H1 (cell line): ENCODE measurements around the gene OLA1. TPM values are rescaled to one million over a fixed set of nuclear protein-coding genes. Genes with fewer than 3 reads are reported as not detected.

Source experiments
- CTCF ChIA-PET: fragments of 300-600 bp; sonication (Branson Sonifier 250); formaldehyde crosslinking; loops from one replicate; lab custom pipeline; 2021; ENCODE audit not compliant: partially characterized antibody; lab: Charles Lee
- POLR2A ChIA-PET: fragments of 300-600 bp; sonication (Branson Sonifier 250); formaldehyde crosslinking; loops from one replicate; lab custom pipeline; 2021; ENCODE audit warnings: inconsistent platforms; ENCODE audit not compliant: partially characterized antibody; lab: Charles Lee
- DNase-seq, 2 experiments: peaks; one replicate each; pipeline versions ENCODE4 v3.0.0 to v3.0.0-alpha.2; 2010 to 2022; ENCODE audit warnings: low spot score in 2 of 2, low read depth in 1 of 2, mixed read lengths in 1 of 2
- FAIRE-seq: peaks from 2 replicates; lab custom pipeline; 2011; peaks lifted over from hg19 to GRCh38; lab: Jason Lieb, UNC
- H2AFZ ChIP-seq: 2 replicates; pipeline ENCODE4 v1.8.1; 2012; ENCODE audit warnings: low read length, inconsistent platforms
- H2AK5ac ChIP-seq: 2 replicates; pipeline ENCODE4 v1.6.1; 2013; ENCODE audit warnings: low read depth, low read length
- H2BK120ac ChIP-seq: replicated peaks from 2 replicates; pipeline ENCODE3; 2013; ENCODE audit warnings: low read depth, low read length, inconsistent platforms
- H2BK12ac ChIP-seq: 2 replicates; pipeline ENCODE4 v1.6.1; 2013; ENCODE audit warnings: low read depth, low read length
- H2BK15ac ChIP-seq: 2 replicates; pipeline ENCODE4 v1.6.1; 2013; ENCODE audit warnings: low read length
- H2BK20ac ChIP-seq: 2 replicates; pipeline ENCODE4 v1.6.1; 2013; ENCODE audit warnings: low read length
- H2BK5ac ChIP-seq: 2 replicates; pipeline ENCODE4 v1.6.1; 2013; ENCODE audit warnings: low read depth, low read length
- H3K14ac ChIP-seq: 2 replicates; pipeline ENCODE4 v1.6.1; 2013; ENCODE audit warnings: inconsistent platforms; ENCODE audit not compliant: insufficient read length
- H3K18ac ChIP-seq: 2 replicates; pipeline ENCODE4 v1.6.1; 2013; ENCODE audit warnings: low read length; ENCODE audit errors: extremely low read depth
- H3K23ac ChIP-seq: 2 replicates; pipeline ENCODE4 v1.6.1; 2013; ENCODE audit warnings: inconsistent platforms; ENCODE audit not compliant: insufficient read length
- H3K23me2 ChIP-seq: 2 replicates; pipeline ENCODE4 v1.6.1; 2013; ENCODE audit warnings: low read depth, low read length
- H3K27ac ChIP-seq: 2 replicates; pipeline ENCODE4 v1.6.1; 2011; ENCODE audit warnings: low read depth, low read length, inconsistent platforms
- H3K27me3 ChIP-seq, 4 experiments: replicated peaks in 1 of 4; 1 replicate in 1 of 4; 2 replicates in 3 of 4; pipeline versions ENCODE4 v1.6.1 to v1.8.1; 2011 to 2013; ENCODE audit warnings: low read length in 3 of 4, mild to moderate bottlenecking in 3 of 4, inconsistent platforms in 2 of 4, mixed read lengths in 2 of 4, moderate library complexity in 1 of 4; ENCODE audit not compliant: control insufficient read depth in 3 of 4, insufficient read depth in 3 of 4; ENCODE audit errors: extremely low read depth in 1 of 4
- H3K36me3 ChIP-seq, 4 experiments: 2 replicates each; pipeline versions ENCODE4 v1.6.1 to v1.8.1; 2011 to 2013; ENCODE audit warnings: mild to moderate bottlenecking in 4 of 4, low read length in 3 of 4, moderate library complexity in 2 of 4, control low read depth in 1 of 4, inconsistent platforms in 1 of 4; ENCODE audit not compliant: insufficient read depth in 4 of 4, control insufficient read depth in 2 of 4
- H3K4ac ChIP-seq: replicated peaks from 2 replicates; pipeline ENCODE3; 2013; ENCODE audit warnings: low read length, low read depth, mixed read lengths, inconsistent platforms; ENCODE audit not compliant: insufficient read length
- H3K4me1 ChIP-seq, 4 experiments: replicated peaks in 1 of 4; 1 replicate in 1 of 4; 2 replicates in 3 of 4; pipeline versions ENCODE4 v1.6.1 to v1.8.1; 2011 to 2013; ENCODE audit warnings: low read length in 3 of 4, inconsistent platforms in 2 of 4, mixed read lengths in 1 of 4; ENCODE audit not compliant: insufficient read depth in 4 of 4, control insufficient read depth in 3 of 4
- H3K4me2 ChIP-seq, 2 experiments: 2 replicates each; pipeline versions ENCODE4 v1.6.1 to v1.8.1; 2011 to 2013; ENCODE audit warnings: low read depth in 2 of 2, low read length in 2 of 2, control low read depth in 1 of 2, inconsistent platforms in 1 of 2, mild to moderate bottlenecking in 1 of 2; ENCODE audit not compliant: insufficient read depth in 1 of 2
- H3K4me3 ChIP-seq, 4 experiments: fragments of 200-600, 300-600 bp in 1 of 4; sonication (generic), shearing (Covaris generic), sonication (Bioruptor Twin) in 1 of 4; 2 replicates each; pipeline versions ENCODE4 v1.5.1 to v1.8.1; 2011 to 2016; ENCODE audit warnings: low read length in 4 of 4, low read depth in 3 of 4, control low read depth in 2 of 4, inconsistent platforms in 2 of 4, mild to moderate bottlenecking in 2 of 4, mixed read lengths in 1 of 4, moderate library complexity in 1 of 4; ENCODE audit not compliant: insufficient read depth in 2 of 4; ENCODE audit errors: extremely low read depth in 1 of 4
- H3K56ac ChIP-seq: replicated peaks from 2 replicates; pipeline ENCODE3; 2013; ENCODE audit warnings: low read depth, mild to moderate bottlenecking, mixed read lengths, low read length, inconsistent platforms; ENCODE audit not compliant: insufficient read length
- H3K79me1 ChIP-seq: 2 replicates; pipeline ENCODE4 v1.6.1; 2013; ENCODE audit warnings: low read depth, low read length, control low read depth
- H3K79me2 ChIP-seq, 2 experiments: 2 replicates each; pipeline versions ENCODE4 v1.6.1 to v1.8.1; 2012 to 2013; ENCODE audit warnings: low read length in 2 of 2, mild to moderate bottlenecking in 2 of 2, inconsistent platforms in 1 of 2; ENCODE audit not compliant: insufficient read depth in 2 of 2, control insufficient read depth in 1 of 2
- H3K9ac ChIP-seq, 4 experiments: replicated peaks in 1 of 4; 1 replicate in 1 of 4; 2 replicates in 3 of 4; pipeline versions ENCODE4 v1.6.1 to v1.8.1; 2011 to 2013; ENCODE audit warnings: low read depth in 3 of 4, low read length in 3 of 4, control low read depth in 2 of 4, mild to moderate bottlenecking in 2 of 4, moderate library complexity in 2 of 4, inconsistent platforms in 1 of 4; ENCODE audit errors: extremely low read depth in 1 of 4
- H3K9me3 ChIP-seq, 2 experiments: 2 replicates each; pipeline versions ENCODE4 v1.6.1 to v1.8.1; 2012 to 2013; ENCODE audit warnings: mild to moderate bottlenecking in 2 of 2, moderate library complexity in 2 of 2, control low read depth in 1 of 2, inconsistent platforms in 1 of 2, low read depth in 1 of 2, low read length in 1 of 2, mixed read lengths in 1 of 2; ENCODE audit not compliant: insufficient read depth in 2 of 2
- H4K20me1 ChIP-seq, 2 experiments: replicated peaks in 1 of 2; 2 replicates each; pipeline versions ENCODE3 to v1.8.1; 2011 to 2013; ENCODE audit warnings: inconsistent platforms in 2 of 2, low read length in 2 of 2, mild to moderate bottlenecking in 1 of 2; ENCODE audit not compliant: insufficient read depth in 2 of 2, control insufficient read depth in 1 of 2
- H4K5ac ChIP-seq: 2 replicates; pipeline ENCODE4 v1.6.1; 2013; ENCODE audit warnings: low read length, low read depth, mixed read lengths, inconsistent platforms; ENCODE audit not compliant: insufficient read length
- H4K8ac ChIP-seq: 2 replicates; pipeline ENCODE4 v1.8.0; 2013; ENCODE audit warnings: mild to moderate bottlenecking, moderate library complexity, low read length, inconsistent platforms; ENCODE audit not compliant: insufficient read depth; ENCODE audit errors: extremely low read depth
- H4K91ac ChIP-seq: replicated peaks from 2 replicates; pipeline ENCODE3; 2013; ENCODE audit warnings: low read length, mixed read lengths, inconsistent platforms; ENCODE audit not compliant: insufficient read length
- BRCA1 ChIP-seq: IDR thresholded peaks from 2 replicates; pipeline ENCODE4 v1.6.1; 2012; ENCODE audit warnings: low read depth, low read length, improper control_type of control experiment
- CHD2 ChIP-seq: IDR thresholded peaks from 2 replicates; pipeline ENCODE4 v1.6.1; 2012; ENCODE audit warnings: low read length, improper control_type of control experiment
- CTCF ChIP-seq, 3 experiments: IDR thresholded peaks; 1 replicate in 2 of 3; 2 replicates in 1 of 3; pipeline versions ENCODE4 v1.5.1 to v1.6.1; 2011; ENCODE audit warnings: low read length in 3 of 3, mild to moderate bottlenecking in 3 of 3, inconsistent platforms in 2 of 3, low read depth in 1 of 3, moderate library complexity in 1 of 3; ENCODE audit not compliant: insufficient read depth in 1 of 3; ENCODE audit errors: control extremely low read depth in 1 of 3
- WGBS, 2 experiments: shearing (Covaris generic) in 1 of 2; methylation state at CpG; one replicate each; pipeline versions ENCODE4 v1.1.6 to v1.1.7; 2013 to 2015; ENCODE audit warnings: low lambda C conversion rate in 2 of 2, mixed read lengths in 2 of 2, inconsistent platforms in 1 of 2, low coverage in 1 of 2, missing lambda C conversion rate in 1 of 2; ENCODE audit not compliant: insufficient replicate concordance in 2 of 2, insufficient coverage in 1 of 2, insufficient read length in 1 of 2; ENCODE audit errors: extremely low coverage in 1 of 2, missing lambda C conversion rate in 1 of 2; 5-methylcytosine and 5-hydroxymethylcytosine counted together
- polyA plus RNA-seq, 7 experiments: library from polyadenylated mRNA; depleted of rRNA in 3 of 7; stranded (reverse) in 5 of 7; unstranded in 2 of 7; fragments of >200 nt in 5 of 7; fragments of 200-250 nt in 2 of 7; gene quantifications; 1 replicate in 5 of 7; 2 replicates in 1 of 7; 4 replicates in 1 of 7; pipeline versions ENCODE4 v1.2.1 to v1.2.3, GENCODE V29; 2011 to 2013; ENCODE audit warnings: missing spikeins in 2 of 7, mixed read lengths in 2 of 7
- total RNA-seq: library from RNA; stranded (reverse); fragmentation: NEBNext Ultra II Directional; extraction: Animal tissue kit (Norgen Biotek cat#: 25700); gene quantifications from 2 replicates; pipeline ENCODE4 v1.2.1, GENCODE V29; 2021

Gene OLA1
- total and polyA plus RNA-seq, 2 of the 8 experiments (the other 6 are each of a cell fraction or from before 2014, with no cell fraction given): 39.3 to 158 TPM

GRCh38 chr2:174117951-174118930 is 130.1 kb downstream of the OLA1 start:
- H3K27me3 ChIP-seq: no peaks in the 10 kb centered on the region
- H3K4me2 ChIP-seq: 0 out of 4 replicates have a peak overlapping the region, but pooled peaks of 1 of the 2 experiments have one; percentile 39
- no peak overlapping the region for H3K27ac ChIP-seq
- no peaks in the 10 kb centered on the region for H3K36me3 ChIP-seq
- DNase-seq (no peak), FAIRE-seq (no peak)
- H2BK12ac ChIP-seq: no peak overlapping the region
- no peaks in the 10 kb centered on the region for H4K20me1 ChIP-seq
- ChIA-PET POLR2A (interaction anchor here (0.5 kb wide), 1 partner anchor 90 kb away, joined by 3 read pairs; no protein-coding TSS in a partner anchor), CTCF (interaction anchor here (0.8 to 1.3 kb wide), 4 partner anchors 20 to 39 kb away, joined by 3 read pairs; no protein-coding TSS in a partner anchor)
- peaks cover 2 to 28% (median 13%) of the 10 kb centered on the region in 4 experiments; a peak in 6 of 7 replicates for H3K4me1 ChIP-seq
- no peak overlapping the region; the same call in 1 of the 2 replicates for H3K18ac ChIP-seq
- H3K9me3 ChIP-seq: no peaks in the 10 kb centered on the region
- H2BK5ac ChIP-seq: no peak overlapping the region
- no peak overlapping the region for H3K4ac ChIP-seq
- H3K4me3 ChIP-seq: no peak overlapping the region
- no peak overlapping the region for H4K8ac ChIP-seq
- H3K14ac ChIP-seq: no peak overlapping the region
- no peak overlapping the region for H3K56ac ChIP-seq
- H3K79me2 ChIP-seq: no peaks in the 10 kb centered on the region
- no peak overlapping the region for H2BK20ac ChIP-seq
- no peak overlapping the region for H2AK5ac ChIP-seq
- H3K9ac ChIP-seq: no peak overlapping the region
- no peak overlapping the region for H2BK15ac ChIP-seq
- no peaks in the 10 kb centered on the region for H3K23me2 ChIP-seq
- H4K91ac ChIP-seq: no peak overlapping the region
- no peaks in the 10 kb centered on the region for H3K79me1 ChIP-seq
- no peak overlapping the region for H2BK120ac ChIP-seq
- no peak overlapping the region for H2AFZ ChIP-seq
- WGBS, 2 experiments: 72% methylated on average over 9 of the region's 9 CpGs; no CpG with 5 or more reads in 1 of the 2 experiments
- TF ChIP-seq BRCA1 (0 out of 2 replicates have a peak, but pooled peaks have one; percentile 32), CHD2 (peak; percentile 80), CTCF (IDR thresholded peaks at IDR 0.05; ENCODE audit: control extremely low read depth in 1 of 3, insufficient read depth in 1 of 3, low read depth in 1 of 3, low read length in 3 of 3) (no peak)
- no peak overlapping the region for H3K23ac ChIP-seq
- H4K5ac ChIP-seq: no peak overlapping the region
